GM19193 (cell line): ENCODE results near the gene GAN.
A peak's percentile ranks its signal among the peaks of the same experiment; 100 is the strongest.

Source experiments
- POLR2A ChIP-seq: IDR thresholded peaks from 4 replicates; pipeline ENCODE4 v1.6.1; 2011; ENCODE audit not compliant: insufficient read depth, insufficient read length; ENCODE audit errors: extremely low read depth

Gene GAN, protein sequence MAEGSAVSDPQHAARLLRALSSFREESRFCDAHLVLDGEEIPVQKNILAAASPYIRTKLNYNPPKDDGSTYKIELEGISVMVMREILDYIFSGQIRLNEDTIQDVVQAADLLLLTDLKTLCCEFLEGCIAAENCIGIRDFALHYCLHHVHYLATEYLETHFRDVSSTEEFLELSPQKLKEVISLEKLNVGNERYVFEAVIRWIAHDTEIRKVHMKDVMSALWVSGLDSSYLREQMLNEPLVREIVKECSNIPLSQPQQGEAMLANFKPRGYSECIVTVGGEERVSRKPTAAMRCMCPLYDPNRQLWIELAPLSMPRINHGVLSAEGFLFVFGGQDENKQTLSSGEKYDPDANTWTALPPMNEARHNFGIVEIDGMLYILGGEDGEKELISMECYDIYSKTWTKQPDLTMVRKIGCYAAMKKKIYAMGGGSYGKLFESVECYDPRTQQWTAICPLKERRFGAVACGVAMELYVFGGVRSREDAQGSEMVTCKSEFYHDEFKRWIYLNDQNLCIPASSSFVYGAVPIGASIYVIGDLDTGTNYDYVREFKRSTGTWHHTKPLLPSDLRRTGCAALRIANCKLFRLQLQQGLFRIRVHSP

GRCh38 chr16:81314603-81315270 lies at the start of gene GAN:
TSS of gene GAN (plus strand) at chr16:81314962. CDS start at chr16:81315114, 152 bp downstream.
- peak; percentile 85 for TF ChIP-seq POLR2A

DNA sequence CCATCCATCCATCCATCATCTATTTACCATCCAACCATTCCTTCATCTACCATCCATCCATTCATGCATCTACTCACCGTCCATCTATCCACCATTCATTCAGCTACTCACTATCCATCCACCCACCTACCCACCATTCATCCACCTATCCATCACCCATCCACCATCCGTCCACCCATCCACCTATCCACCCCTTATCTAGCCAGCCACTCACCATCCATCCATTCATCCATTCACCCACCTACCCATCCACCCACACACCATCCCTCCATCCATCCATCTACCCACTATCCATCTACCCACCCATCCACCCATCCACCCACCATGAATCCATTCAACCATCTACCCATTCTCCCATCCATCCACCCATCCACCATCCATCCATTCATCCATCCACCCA lies 49.7 kb upstream of the GAN start:
- TF ChIP-seq POLR2A: no peak

DNA sequence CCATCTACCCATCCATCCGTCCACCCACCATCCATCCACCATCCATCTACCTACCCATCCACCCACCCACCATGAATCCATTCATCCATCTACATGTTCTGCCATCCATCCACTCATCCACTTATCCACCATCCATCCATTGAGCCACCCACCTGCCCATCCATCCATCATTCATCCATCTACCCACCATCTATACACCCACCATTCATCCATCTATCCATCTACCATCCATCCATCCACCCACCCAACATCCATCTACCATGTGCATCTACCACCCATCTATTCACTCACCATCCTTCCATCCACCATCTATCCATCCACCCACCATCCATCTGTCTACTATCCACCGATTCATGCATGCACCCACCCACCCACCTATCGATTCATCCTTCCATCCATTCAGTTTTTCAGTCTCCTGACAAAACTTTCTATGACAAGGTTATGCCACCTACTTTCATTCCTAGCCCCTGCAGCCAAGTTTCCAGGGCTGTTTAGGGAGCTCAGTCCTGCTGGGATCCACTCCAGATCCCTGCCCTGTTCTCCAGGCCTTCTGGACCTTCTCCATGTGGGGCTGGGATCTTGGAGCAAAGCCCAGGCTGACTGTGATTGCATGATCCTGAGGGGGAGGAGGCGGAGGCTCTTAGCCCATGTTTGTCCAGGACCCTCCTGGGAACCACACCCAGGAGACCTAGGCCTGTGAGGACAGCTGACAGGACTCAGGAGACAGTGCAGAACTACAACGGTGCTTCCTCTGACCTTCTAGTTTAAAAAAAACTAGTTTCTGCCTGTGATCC lies 48.9 kb upstream of the GAN start:
- no peak for TF ChIP-seq POLR2A

DNA sequence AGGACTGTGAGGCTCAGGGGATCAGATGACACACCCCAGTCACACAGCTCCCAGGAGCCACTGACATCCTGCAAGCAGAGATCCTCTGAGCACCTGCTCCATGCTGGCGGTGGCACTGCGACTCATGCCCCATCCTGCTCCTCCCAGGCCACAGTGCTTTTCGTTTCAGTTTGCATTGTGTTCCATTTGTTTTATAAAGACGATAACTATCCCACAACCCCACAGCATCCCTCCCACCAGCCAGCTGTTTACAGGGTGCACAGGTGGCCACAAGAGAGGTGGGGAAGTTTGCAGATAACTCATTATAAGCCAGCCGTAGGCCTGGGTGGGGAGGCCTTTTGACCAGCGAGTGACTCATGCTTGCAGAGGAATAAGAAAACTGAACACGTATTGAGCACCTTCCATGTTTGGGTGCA lies 48.1 kb upstream of the GAN start:
- no peak for TF ChIP-seq POLR2A

- TF ChIP-seq POLR2A: no peak
These were observed 46.3 kb upstream of the GAN start for GRCh38 chr16:81268509-81268908.

DNA sequence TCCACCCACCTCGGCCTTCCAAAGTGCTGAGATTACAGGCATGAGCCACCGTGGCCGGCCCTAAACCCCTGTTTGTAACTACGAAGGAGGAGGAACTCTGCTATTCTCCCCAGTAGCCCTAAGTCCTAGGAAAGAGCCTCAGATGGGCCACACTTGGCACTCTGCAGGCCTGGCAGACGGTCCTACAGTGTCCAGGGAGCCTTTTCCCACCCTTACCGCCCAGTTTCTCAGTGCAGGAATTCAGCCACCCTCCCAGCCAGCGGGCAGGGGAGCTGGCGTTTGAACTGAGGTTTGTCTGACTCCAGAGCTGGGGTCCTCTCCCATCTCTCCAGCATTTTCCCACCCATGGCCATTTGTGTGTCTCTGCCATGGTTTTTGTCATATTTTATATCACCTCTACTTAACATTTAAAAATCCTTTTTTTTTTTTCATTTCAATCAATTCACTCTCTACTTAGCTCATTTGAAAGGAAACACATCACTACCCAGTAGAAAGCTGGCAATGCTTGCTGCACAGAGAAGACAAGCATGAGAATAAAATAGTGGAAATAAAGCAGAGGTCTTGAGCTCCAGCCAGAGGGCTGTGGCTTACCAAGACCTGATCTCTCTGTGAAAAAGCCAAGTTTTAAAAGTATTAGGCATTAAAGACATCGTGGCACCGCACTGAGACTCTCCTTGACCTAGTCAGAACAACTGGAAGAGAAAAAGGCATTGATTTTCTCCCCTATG lies 41.4 kb upstream of the GAN start:
- TF ChIP-seq POLR2A: no peak

GRCh38 chr16:81275064-81275532 lies 39.7 kb upstream of the GAN start:
- TF ChIP-seq POLR2A: no peak

GRCh38 chr16:81275795-81276194 lies 39.0 kb upstream of the GAN start:
- TF ChIP-seq POLR2A: no peak

- no peak for TF ChIP-seq POLR2A
These were observed 38.4 kb upstream of the GAN start for GRCh38 chr16:81276323-81276722.

DNA sequence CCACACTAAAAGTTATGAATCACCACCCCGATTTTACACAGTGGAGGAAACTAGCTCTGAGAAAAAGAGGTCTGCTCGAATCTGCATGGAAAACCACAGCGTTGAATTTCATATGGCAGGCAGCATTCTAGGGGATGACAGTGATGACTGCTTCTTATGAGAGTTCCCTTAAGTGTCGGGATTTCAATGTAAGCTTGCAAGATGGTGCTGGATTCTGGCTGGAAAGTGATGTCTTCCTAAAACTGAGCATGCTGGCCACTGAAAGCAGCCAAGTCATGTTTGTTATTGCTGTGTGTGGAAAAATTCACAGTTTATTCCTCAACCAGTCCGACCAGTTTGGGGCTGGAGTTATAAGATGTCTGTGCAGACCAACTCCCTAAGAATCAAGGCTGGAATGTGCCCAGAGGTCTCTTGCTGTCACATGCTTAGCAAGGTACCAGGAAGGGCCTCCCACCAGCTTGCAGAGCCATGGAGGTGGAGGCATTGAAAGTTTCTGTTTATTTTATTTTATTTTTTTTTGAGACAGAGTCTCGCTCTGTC lies 37.2 kb upstream of the GAN start:
- no peak for TF ChIP-seq POLR2A

GRCh38 chr16:81278526-81278925 lies 36.2 kb upstream of the GAN start:
- no peak for TF ChIP-seq POLR2A

DNA sequence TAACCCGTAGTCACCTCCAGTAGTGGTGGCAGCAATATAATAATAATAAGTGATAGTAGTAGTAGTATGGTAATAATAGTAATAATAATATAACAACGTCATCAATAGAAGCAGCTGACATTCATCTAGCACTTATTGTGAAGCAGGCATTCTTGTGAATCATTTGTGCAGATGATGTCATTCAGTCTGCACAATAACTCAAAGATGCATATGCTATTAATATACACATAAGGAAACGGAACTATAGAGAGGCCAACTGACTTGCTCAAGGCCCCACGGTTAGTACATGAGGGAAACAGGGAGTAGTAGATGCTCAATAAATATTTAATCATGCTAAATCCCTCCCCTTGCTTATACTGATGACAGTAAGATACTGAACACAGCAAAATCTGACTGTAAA lies 35.4 kb upstream of the GAN start:
- TF ChIP-seq POLR2A: no peak

DNA sequence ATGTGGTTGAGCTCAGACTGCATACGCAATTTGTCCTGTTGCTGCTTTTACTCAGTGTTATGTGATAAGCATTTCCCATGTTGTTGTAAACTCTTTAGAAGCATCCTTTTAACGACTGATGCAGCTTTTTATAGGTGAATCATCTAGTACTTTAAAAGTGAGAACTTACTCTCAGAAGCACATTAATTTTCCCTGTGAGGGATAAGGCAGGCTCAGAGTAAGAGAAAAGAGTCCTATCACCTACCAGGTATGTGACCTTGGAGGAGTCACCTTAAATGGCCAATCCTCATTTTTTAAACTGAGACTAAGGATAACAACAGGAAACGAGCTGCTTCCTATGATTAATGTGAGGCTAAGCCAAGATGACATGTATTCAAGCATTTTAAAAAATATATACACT lies 34.4 kb upstream of the GAN start:
- TF ChIP-seq POLR2A: no peak

DNA sequence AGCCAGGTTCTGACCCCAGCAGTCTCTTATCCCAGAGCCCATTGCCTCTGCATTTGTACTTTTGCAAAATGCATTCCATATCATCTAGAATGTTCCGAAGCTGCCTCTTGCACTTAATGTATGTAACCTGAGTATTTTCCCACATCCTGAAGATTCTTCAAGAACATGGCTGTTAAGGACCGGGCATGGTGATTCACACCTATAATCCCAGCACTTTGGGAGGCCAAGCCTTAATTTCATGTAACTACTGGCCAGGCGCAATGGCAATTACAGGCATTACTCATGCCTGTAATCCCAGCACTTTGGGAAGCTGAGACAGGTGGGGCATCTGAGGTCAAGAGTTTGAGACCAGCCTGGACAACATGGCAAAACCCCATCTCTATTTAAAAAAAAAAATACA lies 31.7 kb upstream of the GAN start:
- no peak for TF ChIP-seq POLR2A
